Gastroesophageal sphincter (tissue), 4 donors: ENCODE data around the gene RANGRF. TPM values are rescaled to one million over a fixed set of nuclear protein-coding genes. Genes with fewer than 3 reads are reported as not detected.
A peak's percentile ranks its signal among the peaks of the same experiment; 100 is the strongest.

ENCODE experiments used
- ATAC-seq: fragments of 150-250 bp; one replicate; pipeline ENCODE4 v1.9.1; 2016; ENCODE audit warnings: mild to moderate bottlenecking, moderate library complexity
- H3K27ac ChIP-seq, 4 donors: fragments of 200-600 bp; sonication (generic) in 3 of 4; 1 replicate in 3 of 4; 2 replicates in 1 of 4; pipeline ENCODE4 v1.5.1; 2016 to 2019
- H3K27me3 ChIP-seq: fragments of 200-600 bp; sonication (generic); one replicate; pipeline ENCODE4 v1.5.1; 2019
- H3K36me3 ChIP-seq, 2 donors: fragments of 200-600 bp; sonication (generic); one replicate each; pipeline ENCODE4 v1.5.1; 2019; ENCODE audit warnings: control low read depth in 1 of 2
- H3K4me1 ChIP-seq, 3 donors: fragments of 200-600 bp; sonication (generic); 1 replicate in 2 of 3; 2 replicates in 1 of 3; pipeline ENCODE4 v1.5.1; 2016 to 2019; ENCODE audit warnings: control low read depth in 2 of 3
- H3K4me3 ChIP-seq, 2 donors: fragments of 200-600 bp; sonication (generic); one replicate each; pipeline ENCODE4 v1.5.1; 2019; ENCODE audit warnings: mild to moderate bottlenecking in 1 of 2, moderate library complexity in 1 of 2
- H3K9me3 ChIP-seq, 3 donors: fragments of 200-600 bp; sonication (generic); one replicate each; pipeline ENCODE4 v1.5.1; 2017 to 2019; ENCODE audit warnings: control low read depth in 2 of 3
- CTCF ChIP-seq, 4 experiments: fragments of 200-600 bp in 2 of 4; fragments of 450-650 bp in 2 of 4; sonication (generic) in 1 of 4; IDR thresholded peaks; one replicate each; pipeline ENCODE4 v1.5.1; 2017 to 2019; ENCODE audit warnings: antibody characterized with exemption in 4 of 4, mild to moderate bottlenecking in 2 of 4, moderate library complexity in 2 of 4
- EP300 ChIP-seq: sonication (generic); formaldehyde crosslinking; IDR thresholded peaks from one replicate; pipeline ENCODE4 v1.6.1; 2017; ENCODE audit warnings: antibody characterized with exemption, mild to moderate bottlenecking
- POLR2A ChIP-seq, 2 donors: fragments of 450-650 bp; IDR thresholded peaks; one replicate each; pipeline ENCODE4 v1.6.1; 2017; ENCODE audit warnings: antibody characterized with exemption in 2 of 2, mild to moderate bottlenecking in 2 of 2, moderate library complexity in 1 of 2
- POLR2AphosphoS5 ChIP-seq: sonication (generic); formaldehyde crosslinking; IDR thresholded peaks from one replicate; pipeline ENCODE4 v1.6.1; 2017; ENCODE audit warnings: antibody characterized with exemption
- WGBS, 2 donors: methylation state at CpG; one replicate each; pipeline ENCODE4 v1.1.5; 2018; ENCODE audit warnings: low coverage in 1 of 2; 5-methylcytosine and 5-hydroxymethylcytosine counted together
- total RNA-seq, 4 donors: library from RNA; depleted of rRNA; stranded (reverse); fragments of >200 nt; gene quantifications; one replicate each; pipeline ENCODE4 v1.1.0, GENCODE V29; 2016

The RANGRF gene
- total RNA-seq, 4 donors from 2014 or later = 28.5 to 34.6 (median 30.1) TPM

- WGBS, 2 donors = 25 to 50% methylated on average over 1 to 4 of the region's 6 CpGs
- peaks cover 54% of the 10 kb centered on the region for H3K27me3 ChIP-seq
- H3K36me3 ChIP-seq = no peaks in the 10 kb centered on the region
- no peak for ATAC-seq
- peaks cover 0 to 6% (median 0%) of the 10 kb centered on the region in 3 donors for H3K4me1 ChIP-seq
- no peak overlapping the region for H3K27ac ChIP-seq
- TF ChIP-seq POLR2A (IDR thresholded peaks at IDR 0.05) = no peak
- TF ChIP-seq EP300 = no peak
- TF ChIP-seq POLR2AphosphoS5 = no peak
- no peak for TF ChIP-seq CTCF (IDR thresholded peaks at IDR 0.05)
- no peak overlapping the region for H3K4me3 ChIP-seq
- no peaks in the 10 kb centered on the region for H3K9me3 ChIP-seq
Measured at GRCh38 chr17:8320990-8321389, 32.5 kb downstream of the RANGRF start.

GRCh38 chr17:8322061-8322460 is 33.6 kb downstream of the RANGRF start:
- Histone ChIP-seq H3K27me3 (peaks cover 54% of the 10 kb centered on the region), H3K36me3 (no peaks in the 10 kb centered on the region), H3K4me1 (peaks cover 0 to 16% (median 5%) of the 10 kb centered on the region in 3 donors), H3K4me3 (no peak overlapping the region), H3K9me3 (no peaks in the 10 kb centered on the region), H3K27ac (no peak overlapping the region)
- WGBS, 2 donors = 76% methylated on average over 4 of the region's 8 CpGs; no CpG with 5 or more reads in 1 of the 2 donors
- ATAC-seq = no peak
- TF ChIP-seq POLR2AphosphoS5 (no peak), EP300 (no peak), POLR2A (IDR thresholded peaks at IDR 0.05) (no peak), CTCF (IDR thresholded peaks at IDR 0.05) (no peak)

GRCh38 chr17:8324132-8324531 is 35.7 kb downstream of the RANGRF start:
- no peak for ATAC-seq
- Histone ChIP-seq H3K36me3 (no peaks in the 10 kb centered on the region), H3K27ac (no peak overlapping the region), H3K9me3 (no peaks in the 10 kb centered on the region), H3K4me3 (no peak overlapping the region), H3K27me3 (peaks cover 43% of the 10 kb centered on the region), H3K4me1 (peaks cover 0 to 21% (median 7%) of the 10 kb centered on the region in 3 donors)
- TF ChIP-seq POLR2AphosphoS5 (no peak), EP300 (no peak), CTCF (IDR thresholded peaks at IDR 0.05) (no peak), POLR2A (IDR thresholded peaks at IDR 0.05) (no peak)
- WGBS, 2 donors = 46 to 60% methylated on average over 4 to 5 of the region's 5 CpGs

- Histone ChIP-seq H3K27ac (peak overlapping the region in 1 of 4 donors; percentile 37), H3K4me1 (peaks cover 0 to 21% (median 7%) of the 10 kb centered on the region in 3 donors), H3K27me3 (peaks cover 38% of the 10 kb centered on the region), H3K9me3 (no peaks in the 10 kb centered on the region), H3K4me3 (no peak overlapping the region), H3K36me3 (no peaks in the 10 kb centered on the region)
- no peak for TF ChIP-seq EP300
- TF ChIP-seq POLR2A (IDR thresholded peaks at IDR 0.05) = no peak
- no peak for TF ChIP-seq CTCF (IDR thresholded peaks at IDR 0.05)
- TF ChIP-seq POLR2AphosphoS5 = no peak
- ATAC-seq = no peak
- no CpG with 5 or more reads among the region's 5 CpGs for WGBS, 2 donors
Measured at GRCh38 chr17:8324923-8325322, 36.5 kb downstream of the RANGRF start.

GRCh38 chr17:8326511-8327302 is 38.2 kb downstream of the RANGRF start:
- Histone ChIP-seq H3K27me3 (peaks cover 42% of the 10 kb centered on the region), H3K36me3 (no peaks in the 10 kb centered on the region), H3K27ac (peak overlapping the region in 3 of 4 donors; percentile 30 to 73 (median 58)), H3K4me3 (peak overlapping the region; percentile 19 to 56), H3K9me3 (no peaks in the 10 kb centered on the region), H3K4me1 (peaks cover 0 to 21% (median 7%) of the 10 kb centered on the region in 3 donors)
- WGBS, 2 donors = 23 to 33% methylated on average over 3 of the region's 48 CpGs
- TF ChIP-seq EP300 (no peak), POLR2A (IDR thresholded peaks at IDR 0.05) (no peak), POLR2AphosphoS5 (no peak), CTCF (IDR thresholded peaks at IDR 0.05) (no peak)
- peak; percentile 55 for ATAC-seq
